Measurements from ENCODE around the gene CYP26B1.

GRCh38 chr2:72154386-72154975 is 6.8 kb upstream of the CYP26B1 start:
- no peak for TF ChIP-seq EZH2 (IDR thresholded peaks at IDR 0.05; ENCODE audit: borderline replicate concordance)
- no peak for TF ChIP-seq CTCF (IDR thresholded peaks at IDR 0.05; ENCODE audit: poor library complexity)
